ENCODE data around the gene LAGE3. TPM values are rescaled to one million over a fixed set of nuclear protein-coding genes. Genes with fewer than 3 reads are reported as not detected.

LAGE3 gene
- total and polyA plus RNA-seq, 2 of the 13 experiments (the other 11 are each of a cell fraction or from before 2014, with no cell fraction given) = 7.6 to 12.7 TPM

GRCh38 chrX:154478728-154479622 is at the start of gene LAGE3 (continued):
- 0 out of 2 replicates have a peak, but pooled peaks have one; percentile 80 for TF ChIP-seq SRY (CRISPR knock-in tag; IDR thresholded peaks at IDR 0.05)
- no peak for TF ChIP-seq SMAD3 (CRISPR knock-in tag; IDR thresholded peaks at IDR 0.05)
- 0 out of 2 replicates have a peak, but pooled peaks have one; percentile 13 for TF ChIP-seq BCL6 (CRISPR knock-in tag; IDR thresholded peaks at IDR 0.05)
- TF ChIP-seq CC2D1A (CRISPR knock-in tag; IDR thresholded peaks at IDR 0.05) = no peak
- no peak for TF ChIP-seq KMT2B (CRISPR knock-in tag; IDR thresholded peaks at IDR 0.05)
- no peak for TF ChIP-seq REPIN1 (CRISPR knock-in tag; IDR thresholded peaks at IDR 0.05; ENCODE audit: borderline replicate concordance, low read depth)
- TF ChIP-seq MXD4 (CRISPR knock-in tag; IDR thresholded peaks at IDR 0.05) = 0 out of 2 replicates have a peak, but pooled peaks have one; percentile 40
- TF ChIP-seq, protein P1, sequence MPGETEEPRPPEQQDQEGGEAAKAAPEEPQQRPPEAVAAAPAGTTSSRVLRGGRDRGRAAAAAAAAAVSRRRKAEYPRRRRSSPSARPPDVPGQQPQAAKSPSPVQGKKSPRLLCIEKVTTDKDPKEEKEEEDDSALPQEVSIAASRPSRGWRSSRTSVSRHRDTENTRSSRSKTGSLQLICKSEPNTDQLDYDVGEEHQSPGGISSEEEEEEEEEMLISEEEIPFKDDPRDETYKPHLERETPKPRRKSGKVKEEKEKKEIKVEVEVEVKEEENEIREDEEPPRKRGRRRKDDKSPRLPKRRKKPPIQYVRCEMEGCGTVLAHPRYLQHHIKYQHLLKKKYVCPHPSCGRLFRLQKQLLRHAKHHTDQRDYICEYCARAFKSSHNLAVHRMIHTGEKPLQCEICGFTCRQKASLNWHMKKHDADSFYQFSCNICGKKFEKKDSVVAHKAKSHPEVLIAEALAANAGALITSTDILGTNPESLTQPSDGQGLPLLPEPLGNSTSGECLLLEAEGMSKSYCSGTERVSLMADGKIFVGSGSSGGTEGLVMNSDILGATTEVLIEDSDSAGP (CRISPR knock-in tag; IDR thresholded peaks at IDR 0.05; ENCODE audit: borderline replicate concordance) = peak; percentile 48; the same call in 1 of the 2 replicates
- no peak for TF ChIP-seq EHMT2 (IDR thresholded peaks at IDR 0.05; ENCODE audit: borderline replicate concordance, low read depth, low read length)
- peak; percentile 85; the same call in 1 of the 2 replicates for TF ChIP-seq KDM5B (CRISPR knock-in tag; IDR thresholded peaks at IDR 0.05; ENCODE audit: borderline replicate concordance)
- peak; percentile 67; the same call in 1 of the 2 replicates for TF ChIP-seq ZBTB38 (CRISPR knock-in tag; IDR thresholded peaks at IDR 0.05)
- no peak for TF ChIP-seq FOXC1 (CRISPR knock-in tag; IDR thresholded peaks at IDR 0.05; ENCODE audit: borderline replicate concordance)
- TF ChIP-seq, protein P2, sequence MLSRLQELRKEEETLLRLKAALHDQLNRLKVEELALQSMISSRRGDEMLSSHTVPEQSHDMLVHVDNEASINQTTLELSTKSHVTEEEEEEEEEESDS (CRISPR knock-in tag; IDR thresholded peaks at IDR 0.05; ENCODE audit: borderline replicate concordance) = peak; percentile 45; the same call in 1 of the 2 replicates
- no peak for TF ChIP-seq ZNF672 (CRISPR knock-in tag; IDR thresholded peaks at IDR 0.05)
- TF ChIP-seq KDM6A (CRISPR knock-in tag; IDR thresholded peaks at IDR 0.05; ENCODE audit: low read depth) = no peak
- TF ChIP-seq ZNF407 (CRISPR knock-in tag; IDR thresholded peaks at IDR 0.05; ENCODE audit: not compliant biosample characterization) = no peak
- peak; percentile 54; the same call in 1 of the 2 replicates for TF ChIP-seq ZNF749 (CRISPR knock-in tag; IDR thresholded peaks at IDR 0.05; ENCODE audit: borderline replicate concordance)
- TF ChIP-seq HNRNPLL (IDR thresholded peaks at IDR 0.05; ENCODE audit: low read depth, low read length, poor library complexity, severe bottlenecking) = peak; percentile 59
- TF ChIP-seq KLF13 (CRISPR knock-in tag; IDR thresholded peaks at IDR 0.05) = no peak
